GM13976 (cell line): ENCODE results near the gene ADGRL1.
"Not testable (repeated sequence)": the region's sequence is repeated elsewhere in the genome, so short reads cannot be mapped to it uniquely, and the experiment has no call there.

Experiments
- DNase-seq: peaks from one replicate; pipeline ENCODE4 v3.0.0; 2012; ENCODE audit warnings: low spot score
- CTCF ChIP-seq: IDR thresholded peaks from 2 replicates; pipeline ENCODE4 v1.5.1; 2012; ENCODE audit warnings: borderline replicate concordance, mild to moderate bottlenecking; ENCODE audit not compliant: insufficient read depth; ENCODE audit errors: extremely low read depth, missing control alignments, control extremely low read depth
- in situ Hi-C: fragments of 300-500 bp; cut with MboI; formaldehyde crosslinking; loops from one replicate; pipeline ENCODE4 v1.12.0; 2022; ENCODE audit warnings: low sequenced_read_pairs, mixed read lengths, inconsistent platforms; ENCODE audit not compliant: unreplicated experiment

Gene ADGRL1

GRCh38 chr19:14185158-14185557, 20.8 kb downstream of the ADGRL1 start:
- in situ Hi-C loops: loop anchor here (25.0 kb wide), 1 partner anchor 302 kb away; the partner anchor contains the start of genes GIPC1 and PTGER1
- DNase-seq: no peak
- no peak for TF ChIP-seq CTCF

GRCh38 chr19:14183741-14184350, 22.1 kb downstream of the ADGRL1 start:
- no peak for DNase-seq
- no peak for TF ChIP-seq CTCF
- in situ Hi-C loops: loop anchor here (25.0 kb wide), 1 partner anchor 303 kb away; the partner anchor contains the start of genes GIPC1 and PTGER1

DNA sequence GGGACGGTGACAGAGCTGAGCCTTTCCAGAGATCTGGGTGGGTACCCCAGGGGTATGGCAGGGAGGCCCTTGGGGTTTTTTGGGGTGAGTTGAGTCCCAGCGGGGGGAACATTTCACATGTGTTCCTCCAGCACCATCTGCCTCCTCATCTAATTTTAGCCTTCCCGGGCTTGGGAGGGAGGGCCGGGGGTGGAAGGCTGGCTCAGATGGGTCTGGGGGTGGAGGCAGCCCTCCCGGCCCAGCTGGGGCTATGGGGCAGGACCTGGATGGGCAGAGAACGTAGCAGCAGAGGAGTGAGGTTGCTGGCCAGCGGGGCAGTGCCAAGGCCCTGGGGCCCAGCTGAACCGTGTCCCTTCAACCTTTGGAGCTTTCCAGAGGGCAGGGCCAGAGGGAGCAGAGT, 23.5 kb downstream of the ADGRL1 start:
- no peak for DNase-seq
- no peak for TF ChIP-seq CTCF

DNA sequence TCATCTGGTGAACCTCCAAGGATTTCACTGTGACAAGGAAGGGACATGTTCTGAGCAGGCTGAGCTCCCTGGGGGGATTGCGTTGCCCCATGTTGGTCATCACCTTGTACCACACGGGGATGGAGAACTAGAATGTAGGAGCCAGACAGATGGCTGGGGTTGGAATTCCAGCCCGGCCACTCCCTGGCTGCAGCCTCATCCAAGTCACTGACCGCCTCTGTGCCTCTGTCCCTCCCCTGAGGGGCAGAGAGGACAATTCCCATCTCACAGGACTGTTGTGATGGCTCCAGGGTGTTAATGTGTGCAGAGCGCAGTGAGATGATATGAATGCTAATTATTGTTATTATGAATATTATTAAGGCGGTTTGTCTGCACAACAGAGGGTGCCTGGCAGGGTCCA, 24.1 kb downstream of the ADGRL1 start:
- no peak for DNase-seq
- no peak for TF ChIP-seq CTCF
- in situ Hi-C loops: loop anchor here (25.0 kb wide), 1 partner anchor 305 kb away; the partner anchor contains the start of genes GIPC1 and PTGER1

More for the DNA sequence above, 23.5 kb downstream of the ADGRL1 start:
- in situ Hi-C loops: loop anchor here (25.0 kb wide), 1 partner anchor 305 kb away; the partner anchor contains the start of genes GIPC1 and PTGER1

DNA sequence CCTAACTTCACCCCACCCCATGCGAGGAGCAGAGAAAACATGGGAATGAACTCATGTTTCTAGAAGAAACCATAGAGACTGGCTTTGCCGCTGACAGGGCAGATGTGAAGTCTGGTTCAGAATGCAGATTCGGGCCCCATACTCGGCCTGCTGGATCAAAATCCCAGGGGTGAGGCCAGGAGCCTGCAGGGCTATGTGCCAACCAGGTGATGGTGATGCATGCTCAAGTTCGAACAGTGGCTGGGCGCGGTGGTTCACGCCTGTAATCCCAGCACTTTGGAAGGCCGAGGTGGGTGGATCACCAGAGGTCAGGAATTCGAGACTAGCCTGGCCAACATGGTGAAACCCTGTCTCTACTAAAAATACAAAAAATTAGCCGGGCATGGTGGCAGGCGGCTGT, 24.8 kb downstream of the ADGRL1 start:
- not testable (repeated sequence) for DNase-seq

GRCh38 chr19:14177496-14178074, 28.4 kb downstream of the ADGRL1 start:
- DNase-seq: no peak
- in situ Hi-C loops: loop anchor here (25.0 kb wide), 1 partner anchor 310 kb away; the partner anchor contains the start of genes GIPC1 and PTGER1
- TF ChIP-seq CTCF: no peak

More for the DNA sequence above, 24.8 kb downstream of the ADGRL1 start:
- in situ Hi-C loops: loop anchor here (25.0 kb wide), 1 partner anchor 306 kb away; the partner anchor contains the start of genes GIPC1 and PTGER1

DNA sequence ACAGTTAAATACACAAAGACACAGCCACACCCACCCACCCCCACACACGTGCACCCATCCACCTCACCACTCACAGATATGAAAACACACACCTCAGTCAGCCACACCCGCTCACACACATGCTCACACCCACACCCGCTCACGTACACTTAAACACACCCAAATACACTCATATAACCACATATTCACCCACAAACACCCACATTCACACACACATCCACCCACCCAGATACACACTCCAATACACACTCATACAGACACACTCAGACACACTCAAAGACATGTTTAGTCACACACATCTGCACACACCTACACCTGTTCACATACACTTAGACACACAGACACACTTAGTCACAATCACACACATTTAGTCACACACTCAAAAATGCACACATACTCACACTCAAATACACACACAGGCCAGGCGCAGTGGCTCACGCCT, 30.6 kb downstream of the ADGRL1 start:
- no peak for TF ChIP-seq CTCF
- no peak for DNase-seq
- in situ Hi-C loops: loop anchor here (25.0 kb wide), 1 partner anchor 312 kb away; the partner anchor contains the start of genes GIPC1 and PTGER1
